ENCODE data around the gene ATG5. TPM values are rescaled to one million over a fixed set of nuclear protein-coding genes. Genes with fewer than 3 reads are reported as not detected.
"Not testable (repeated sequence)": the region's sequence is repeated elsewhere in the genome, so short reads cannot be mapped to it uniquely, and the experiment has no call there.

ATG5 gene
- total RNA-seq, 1 experiment from 2014 or later, result 27.8 TPM

DNA sequence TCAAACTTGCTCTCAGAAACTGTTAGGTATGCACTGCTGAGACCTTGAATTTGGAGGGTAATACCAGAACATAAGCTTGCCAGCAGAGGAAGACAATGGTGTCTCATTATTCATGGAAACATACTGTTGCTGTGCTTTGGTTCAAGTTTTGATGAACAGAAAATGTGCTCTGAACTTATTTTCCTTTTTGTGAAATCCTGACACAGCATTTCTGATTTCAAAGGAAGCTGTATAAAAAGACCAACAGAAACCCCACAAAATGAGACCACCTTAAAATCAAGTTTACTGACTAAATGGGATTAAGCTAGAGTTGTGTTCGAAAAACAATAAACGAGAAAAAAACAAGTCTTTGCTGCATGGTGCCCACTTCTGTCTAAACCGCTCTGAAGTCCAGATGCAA is 169.1 kb downstream of the ATG5 start:
- in situ Hi-C loops (cut with HindIII; ENCODE audit: low pct_unique_long_range_greater_than_20kb, low sequenced_read_pairs), result no loop called here
- DNase-seq (ENCODE audit: low read depth, low spot score), result no peak

DNA sequence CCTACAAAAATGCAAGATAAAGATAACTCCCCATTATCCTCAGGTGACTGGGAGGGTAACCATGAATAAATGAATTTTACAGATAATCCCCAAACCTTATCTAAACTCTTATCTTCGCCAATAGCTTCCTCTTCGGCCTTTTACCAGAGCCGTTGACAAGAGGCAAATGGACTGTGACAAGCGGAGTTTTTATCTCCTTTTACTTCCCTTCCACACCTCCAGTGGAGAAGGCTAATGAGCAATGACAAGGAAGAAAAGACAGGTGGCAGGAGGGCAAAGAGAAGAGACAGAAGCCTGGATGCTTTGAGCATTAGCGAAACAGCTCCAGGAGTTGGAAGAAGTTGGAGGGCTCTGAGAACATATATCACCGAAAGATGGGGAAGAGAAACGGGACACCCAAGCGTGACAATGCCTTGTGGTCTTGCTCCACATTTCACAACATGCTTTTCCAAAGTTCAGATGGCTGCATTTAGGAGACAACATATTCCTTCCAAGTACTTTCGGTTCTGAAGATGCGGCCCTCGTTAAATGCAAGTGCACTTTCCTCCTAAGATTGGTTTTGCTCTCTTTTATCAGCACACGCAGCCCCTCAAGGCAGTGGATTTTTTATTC is 170.2 kb downstream of the ATG5 start:
- in situ Hi-C loops (cut with HindIII; ENCODE audit: low pct_unique_long_range_greater_than_20kb, low sequenced_read_pairs), result no loop called here
- no peak for DNase-seq (ENCODE audit: low read depth, low spot score)

DNA sequence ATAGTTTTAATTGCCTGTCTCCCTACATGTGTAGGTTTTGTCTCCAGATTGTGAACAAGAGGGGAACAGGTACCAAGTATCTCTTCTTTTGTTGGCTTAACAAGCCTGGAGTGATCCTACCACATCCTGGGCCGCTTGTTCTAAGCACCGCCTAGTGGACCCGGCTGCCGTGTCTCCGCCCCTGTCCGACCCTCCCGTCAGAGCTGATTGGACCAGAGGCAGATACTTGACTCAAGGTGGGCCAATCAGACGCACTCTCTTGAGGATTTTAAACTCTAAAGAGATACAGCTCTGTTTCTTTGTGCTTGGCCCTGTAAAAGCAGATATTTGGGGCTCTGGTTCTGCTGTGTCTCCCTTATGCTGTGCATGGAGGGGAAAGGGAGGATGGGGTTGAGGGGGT is 171.2 kb downstream of the ATG5 start:
- in situ Hi-C loops (cut with HindIII; ENCODE audit: low pct_unique_long_range_greater_than_20kb, low sequenced_read_pairs), result no loop called here
- no peak for DNase-seq (ENCODE audit: low read depth, low spot score)

DNA sequence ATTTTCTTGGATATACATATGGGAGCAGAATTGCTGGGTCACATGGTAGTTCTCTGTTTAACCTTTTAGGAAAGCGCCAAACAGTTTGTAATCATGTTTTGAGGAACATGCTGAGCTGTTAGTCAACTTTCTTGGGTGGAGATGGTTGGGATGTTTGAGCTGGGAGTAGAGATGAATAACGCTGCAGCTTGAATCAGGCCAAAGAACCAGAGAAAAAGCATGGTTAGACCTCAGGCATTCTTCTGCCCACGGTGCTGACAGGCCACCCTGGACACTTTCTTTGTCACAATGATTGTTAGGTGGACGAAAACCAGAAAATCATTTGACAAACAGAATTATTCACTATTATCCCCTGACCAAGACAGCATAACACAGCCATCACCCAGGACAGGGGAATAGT is 172.6 kb downstream of the ATG5 start:
- in situ Hi-C loops (cut with HindIII; ENCODE audit: low pct_unique_long_range_greater_than_20kb, low sequenced_read_pairs), result no loop called here

DNA sequence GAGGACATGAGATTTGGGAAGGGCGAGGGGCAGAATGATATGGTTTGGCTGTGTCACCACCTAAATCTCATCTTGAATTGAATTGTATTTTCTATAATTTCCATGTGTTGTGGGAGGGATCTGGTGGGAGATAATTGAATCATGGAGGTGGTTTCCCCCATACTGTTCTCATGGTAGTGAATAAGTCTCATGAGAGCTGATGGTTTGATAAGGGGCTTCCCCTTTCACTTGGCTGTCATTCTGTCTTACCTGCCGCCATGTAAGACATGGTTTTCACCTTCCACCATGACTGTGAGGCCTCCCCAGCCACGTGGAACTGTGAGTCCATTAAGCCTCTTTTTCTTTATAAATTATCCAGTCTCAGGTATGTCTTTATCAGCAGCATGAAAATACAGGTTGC is 173.1 kb downstream of the ATG5 start:
- in situ Hi-C loops (cut with HindIII; ENCODE audit: low pct_unique_long_range_greater_than_20kb, low sequenced_read_pairs), result not testable (repeated sequence)

More for the DNA sequence above, 172.6 kb downstream of the ATG5 start:
- no peak for DNase-seq (ENCODE audit: low read depth, low spot score)

DNA sequence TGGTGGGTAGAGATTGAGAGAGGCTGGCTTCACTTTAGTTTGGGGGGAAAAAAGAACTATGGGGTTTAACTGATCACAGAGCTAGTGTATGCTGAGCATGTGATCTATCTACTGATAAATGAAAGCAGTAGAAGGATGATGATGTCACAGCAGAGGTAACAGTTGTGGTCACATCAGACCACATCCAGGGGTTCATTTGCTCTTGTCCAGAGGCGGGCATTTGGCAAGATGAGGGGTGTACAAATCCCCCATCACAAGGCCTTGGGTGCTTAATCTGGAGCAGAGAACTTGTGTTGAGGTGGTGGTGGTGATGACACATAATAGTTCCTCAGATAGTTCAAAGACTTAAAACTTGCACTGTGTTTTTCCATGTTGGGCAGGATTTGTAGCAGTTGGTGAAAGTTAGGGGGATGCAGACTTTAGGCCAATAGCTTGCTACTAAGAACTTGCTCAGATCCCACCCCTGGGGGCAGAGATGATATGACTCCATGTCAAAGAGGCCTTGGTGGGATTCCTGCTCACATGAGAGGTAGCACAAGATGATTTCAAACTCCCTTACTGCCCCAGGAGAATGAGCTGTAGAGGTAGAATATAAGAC is 176.0 kb downstream of the ATG5 start:
- no peak for DNase-seq (ENCODE audit: low read depth, low spot score)
- in situ Hi-C loops (cut with HindIII; ENCODE audit: low pct_unique_long_range_greater_than_20kb, low sequenced_read_pairs), result no loop called here

More for the DNA sequence above, 173.1 kb downstream of the ATG5 start:
- DNase-seq (ENCODE audit: low read depth, low spot score), result not testable (repeated sequence)

DNA sequence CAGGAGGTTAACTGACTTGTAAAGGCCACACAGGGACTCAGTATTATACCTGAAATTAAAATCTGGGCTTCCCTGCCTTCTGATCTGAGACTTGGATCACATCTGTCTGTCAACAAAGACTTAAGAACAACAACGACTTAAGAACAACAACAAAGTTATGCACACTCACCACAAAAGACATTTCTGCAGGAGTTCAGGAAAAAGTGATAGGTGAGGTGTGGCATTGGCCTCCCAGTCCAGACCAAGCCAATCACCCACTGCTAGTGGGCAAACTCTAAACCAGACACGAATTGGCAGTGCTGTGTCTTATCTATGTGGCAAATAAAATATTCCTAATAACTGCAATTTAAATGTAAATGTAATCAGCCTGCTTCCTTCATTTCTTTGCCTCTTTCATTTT is 178.1 kb downstream of the ATG5 start:
- in situ Hi-C loops (cut with HindIII; ENCODE audit: low pct_unique_long_range_greater_than_20kb, low sequenced_read_pairs), result no loop called here
- DNase-seq (ENCODE audit: low read depth, low spot score), result no peak

DNA sequence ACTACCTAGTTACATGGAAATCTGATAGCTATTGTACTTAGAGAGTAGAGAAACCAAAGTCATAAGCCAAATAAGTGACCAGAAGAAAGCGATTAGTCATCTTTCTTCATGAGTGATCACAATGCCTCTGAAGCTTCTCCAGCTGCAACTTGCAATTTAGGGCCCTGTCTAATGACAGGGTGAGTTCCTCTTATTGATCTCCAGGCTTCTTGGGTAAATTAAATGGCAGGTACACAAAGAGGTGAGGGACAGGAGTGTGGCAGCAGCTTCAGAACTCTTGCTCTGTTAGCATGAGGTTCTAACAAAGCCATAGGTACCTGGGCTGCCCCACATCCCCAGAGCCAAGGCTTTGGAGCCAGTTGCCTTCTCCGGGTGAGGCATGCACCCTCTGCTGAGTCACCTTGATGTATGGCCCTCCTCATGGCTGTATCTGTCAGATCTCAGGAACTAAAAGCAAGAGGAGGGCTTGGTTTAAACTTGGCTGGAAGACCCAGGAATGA is 178.7 kb downstream of the ATG5 start:
- in situ Hi-C loops (cut with HindIII; ENCODE audit: low pct_unique_long_range_greater_than_20kb, low sequenced_read_pairs), result no loop called here
- no peak for DNase-seq (ENCODE audit: low read depth, low spot score)

DNA sequence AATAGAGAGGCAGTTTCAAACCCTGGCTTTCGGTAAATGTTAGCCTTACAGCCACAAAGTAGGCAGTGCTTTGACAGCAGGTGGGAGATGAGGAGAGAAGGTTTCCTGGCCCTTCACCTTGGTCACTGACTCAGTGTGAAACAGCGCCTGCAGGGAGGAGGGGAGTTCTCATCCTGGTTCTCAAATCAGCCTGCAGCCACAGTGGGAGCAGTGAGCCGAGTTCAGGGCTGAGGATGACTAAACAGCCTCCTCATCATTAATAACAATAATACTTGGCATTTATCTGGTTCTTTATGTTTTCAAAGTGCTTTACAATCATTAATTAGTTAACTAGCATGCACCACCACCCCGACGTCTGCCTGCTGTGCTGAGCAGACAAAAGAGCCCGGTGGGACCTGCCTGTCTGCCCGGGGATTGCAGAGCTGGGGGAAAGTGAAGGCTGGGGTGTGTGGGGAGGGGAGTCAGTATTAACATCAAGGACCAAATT is 179.8 kb downstream of the ATG5 start:
- no peak for DNase-seq (ENCODE audit: low read depth, low spot score)
- in situ Hi-C loops (cut with HindIII; ENCODE audit: low pct_unique_long_range_greater_than_20kb, low sequenced_read_pairs), result no loop called here

DNA sequence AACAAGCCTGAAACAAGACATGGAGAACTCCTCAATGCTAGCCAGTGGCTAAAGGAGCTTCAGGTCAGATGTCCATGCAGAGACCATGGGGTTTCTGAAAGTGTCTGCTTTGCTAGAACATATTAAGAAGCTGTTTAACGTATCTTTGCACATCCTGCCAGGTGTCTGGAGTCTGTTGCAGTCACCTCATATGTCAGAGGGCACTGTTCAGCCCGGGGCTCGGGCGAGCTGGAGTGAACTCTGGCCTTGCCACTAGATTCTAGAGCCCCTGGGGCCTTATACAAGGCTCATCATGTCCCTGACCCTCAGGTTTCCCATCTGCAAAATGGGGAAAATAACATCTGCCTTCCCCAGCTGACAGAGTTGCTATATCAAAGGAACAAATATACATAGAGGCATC is 180.4 kb downstream of the ATG5 start:
- no peak for DNase-seq (ENCODE audit: low read depth, low spot score)
- in situ Hi-C loops (cut with HindIII; ENCODE audit: low pct_unique_long_range_greater_than_20kb, low sequenced_read_pairs), result no loop called here

DNA sequence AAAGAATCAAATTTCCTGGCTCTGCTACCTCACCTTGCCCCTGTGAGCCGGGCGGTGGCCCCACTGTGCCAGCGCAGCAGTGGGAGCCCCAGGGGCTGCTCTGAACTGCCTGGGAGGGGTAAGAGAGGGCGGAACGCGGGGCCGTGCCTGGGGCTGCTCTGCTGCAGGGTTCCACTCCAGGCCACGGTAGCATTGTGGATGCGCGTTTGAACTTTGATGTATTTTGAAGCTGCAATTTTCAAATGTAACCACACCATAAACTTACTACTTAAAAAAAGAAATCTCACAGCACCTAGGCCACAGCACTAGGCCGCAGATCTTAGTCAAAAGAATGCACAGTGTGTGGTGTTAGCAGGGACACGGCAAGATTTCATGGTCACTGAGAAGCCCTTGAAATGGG is 181.9 kb downstream of the ATG5 start:
- in situ Hi-C loops (cut with HindIII; ENCODE audit: low pct_unique_long_range_greater_than_20kb, low sequenced_read_pairs), result no loop called here
- no peak for DNase-seq (ENCODE audit: low read depth, low spot score)

DNA sequence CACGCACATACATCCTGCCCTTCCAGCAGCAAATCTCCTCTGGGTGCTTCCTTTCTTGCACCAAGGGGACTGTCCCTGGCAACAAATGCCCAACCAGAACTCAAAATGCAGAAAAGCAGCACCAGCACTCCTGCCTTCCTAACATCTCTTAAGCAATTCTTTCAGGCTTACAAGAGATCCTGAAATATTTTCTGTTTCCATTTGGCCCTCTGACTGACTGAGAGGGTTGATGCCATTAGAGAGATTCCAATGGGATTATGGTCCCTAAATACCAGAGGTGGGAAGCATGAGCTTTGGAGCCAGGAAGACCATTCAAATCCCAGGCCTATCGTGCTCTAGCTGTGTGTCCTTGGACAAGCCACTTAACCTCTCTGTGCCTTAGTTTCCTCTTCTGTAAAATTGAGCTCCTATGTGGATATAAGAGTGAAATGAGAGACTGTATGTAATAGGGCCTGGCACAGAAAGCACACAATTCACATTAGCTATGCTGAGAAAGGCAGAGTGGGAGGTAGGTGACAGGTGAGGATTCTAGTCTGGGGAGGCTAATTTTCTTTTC is 182.6 kb downstream of the ATG5 start:
- in situ Hi-C loops (cut with HindIII; ENCODE audit: low pct_unique_long_range_greater_than_20kb, low sequenced_read_pairs), result no loop called here
- no peak for DNase-seq (ENCODE audit: low read depth, low spot score)

DNA sequence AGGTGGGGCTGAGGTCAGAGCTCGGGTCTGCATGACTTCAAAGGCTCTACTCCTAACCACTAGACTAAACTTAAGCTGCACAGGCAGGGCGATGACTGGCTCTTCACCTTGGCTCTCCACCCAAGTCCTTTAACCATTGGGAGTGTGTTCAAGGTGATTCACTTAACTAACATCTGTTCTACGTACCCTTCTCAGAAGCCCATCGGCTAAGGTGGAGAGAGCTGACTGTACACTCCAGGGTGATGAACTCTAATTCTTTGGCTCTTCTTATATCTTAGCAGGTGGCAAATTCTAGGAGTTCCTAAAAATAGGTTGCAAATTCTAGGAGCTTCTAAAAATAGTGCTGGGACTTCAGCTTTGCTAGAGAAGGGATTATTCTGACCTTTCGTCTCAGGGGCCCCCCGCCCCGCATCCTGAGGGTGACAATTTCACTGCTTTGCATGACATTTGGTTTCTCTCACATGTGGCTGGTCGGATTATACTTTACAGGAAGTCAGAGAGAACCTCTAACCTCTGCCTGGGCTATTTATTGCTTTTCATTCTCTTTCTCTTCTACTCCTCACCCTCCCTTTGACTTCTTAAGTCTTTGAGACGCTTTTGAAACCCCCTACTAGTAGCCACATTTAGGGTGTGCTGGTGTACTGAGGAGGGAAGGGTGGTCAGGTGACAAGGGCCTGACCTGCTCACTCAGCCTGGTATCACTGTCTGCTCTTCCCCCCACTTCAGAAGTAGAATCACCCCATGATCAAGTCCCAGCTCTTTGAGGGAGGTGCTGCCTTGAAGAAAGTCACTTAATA is 183.9 kb downstream of the ATG5 start:
- in situ Hi-C loops (cut with HindIII; ENCODE audit: low pct_unique_long_range_greater_than_20kb, low sequenced_read_pairs), result no loop called here
- no peak for DNase-seq (ENCODE audit: low read depth, low spot score)

DNA sequence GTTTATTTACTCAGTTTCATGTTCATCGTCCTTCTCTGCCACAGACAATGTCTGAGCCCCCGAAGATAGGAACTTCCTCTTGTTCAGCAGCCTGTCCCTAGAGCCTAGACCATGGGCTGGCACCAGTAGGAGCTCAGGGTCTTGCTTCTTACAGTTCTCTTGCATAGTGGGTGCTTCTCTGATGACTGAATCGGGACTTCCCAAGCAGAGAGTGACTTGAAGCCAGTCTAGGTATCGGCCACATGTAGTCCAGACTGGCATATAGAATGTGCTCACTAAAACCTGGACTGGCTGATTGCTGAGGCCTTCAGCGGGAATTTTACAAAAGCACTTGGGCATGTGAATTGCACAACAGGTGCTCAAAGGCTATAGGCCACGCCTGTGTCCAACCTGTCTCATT is 187.4 kb downstream of the ATG5 start:
- DNase-seq (ENCODE audit: low read depth, low spot score), result no peak
- in situ Hi-C loops (cut with HindIII; ENCODE audit: low pct_unique_long_range_greater_than_20kb, low sequenced_read_pairs), result no loop called here

DNA sequence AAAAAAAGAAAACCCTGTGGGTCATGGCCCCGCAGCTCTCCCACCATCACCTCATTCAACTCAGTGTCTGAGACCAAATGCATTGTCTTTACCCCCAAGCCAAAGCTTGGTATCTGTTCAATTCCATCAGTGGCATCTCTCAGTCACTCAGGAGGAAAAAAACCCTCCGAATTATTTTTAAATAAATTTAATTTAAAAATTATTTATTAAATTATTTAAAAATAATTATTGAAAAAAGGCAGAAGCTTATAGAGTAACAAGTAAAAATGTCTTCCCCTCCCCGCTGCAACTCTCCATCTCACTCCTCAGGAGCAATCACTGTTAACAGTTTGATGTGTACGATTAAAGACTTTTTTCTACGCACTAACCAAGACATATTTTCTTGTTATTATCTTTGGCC is 188.7 kb downstream of the ATG5 start:
- DNase-seq (ENCODE audit: low read depth, low spot score), result no peak
- in situ Hi-C loops (cut with HindIII; ENCODE audit: low pct_unique_long_range_greater_than_20kb, low sequenced_read_pairs), result no loop called here

DNA sequence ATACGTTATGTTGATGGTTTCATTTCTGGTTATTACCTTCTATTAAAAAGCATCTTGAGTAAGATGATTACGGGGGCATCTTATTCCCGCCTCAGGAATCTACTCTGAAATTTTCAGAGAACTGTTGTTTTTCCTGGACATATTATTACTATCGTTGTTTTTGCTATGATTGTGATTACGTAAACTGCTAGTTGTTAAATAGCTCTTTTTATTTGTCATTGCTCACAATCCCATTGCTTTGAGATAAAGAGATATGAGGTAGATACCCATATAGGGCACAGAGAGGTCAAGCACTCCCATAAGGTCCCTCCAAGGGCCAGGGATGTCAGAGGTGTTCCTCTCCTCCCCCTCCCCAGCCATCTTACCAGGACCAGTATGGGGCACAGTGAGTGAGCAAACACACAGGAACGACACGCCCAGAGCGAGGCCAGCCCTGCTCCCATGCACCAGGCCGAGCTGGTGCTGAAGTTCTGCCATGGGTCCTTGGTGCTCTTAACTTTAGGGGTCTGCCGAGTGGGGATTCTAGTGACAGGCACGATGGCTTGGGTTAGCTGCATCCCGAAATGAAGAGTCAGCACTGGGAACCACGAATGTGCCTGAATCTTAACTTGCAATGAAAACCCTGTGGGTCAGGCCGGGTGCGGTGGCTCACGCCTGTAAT is 189.5 kb downstream of the ATG5 start:
- DNase-seq (ENCODE audit: low read depth, low spot score), result no peak
- in situ Hi-C loops (cut with HindIII; ENCODE audit: low pct_unique_long_range_greater_than_20kb, low sequenced_read_pairs), result no loop called here

DNA sequence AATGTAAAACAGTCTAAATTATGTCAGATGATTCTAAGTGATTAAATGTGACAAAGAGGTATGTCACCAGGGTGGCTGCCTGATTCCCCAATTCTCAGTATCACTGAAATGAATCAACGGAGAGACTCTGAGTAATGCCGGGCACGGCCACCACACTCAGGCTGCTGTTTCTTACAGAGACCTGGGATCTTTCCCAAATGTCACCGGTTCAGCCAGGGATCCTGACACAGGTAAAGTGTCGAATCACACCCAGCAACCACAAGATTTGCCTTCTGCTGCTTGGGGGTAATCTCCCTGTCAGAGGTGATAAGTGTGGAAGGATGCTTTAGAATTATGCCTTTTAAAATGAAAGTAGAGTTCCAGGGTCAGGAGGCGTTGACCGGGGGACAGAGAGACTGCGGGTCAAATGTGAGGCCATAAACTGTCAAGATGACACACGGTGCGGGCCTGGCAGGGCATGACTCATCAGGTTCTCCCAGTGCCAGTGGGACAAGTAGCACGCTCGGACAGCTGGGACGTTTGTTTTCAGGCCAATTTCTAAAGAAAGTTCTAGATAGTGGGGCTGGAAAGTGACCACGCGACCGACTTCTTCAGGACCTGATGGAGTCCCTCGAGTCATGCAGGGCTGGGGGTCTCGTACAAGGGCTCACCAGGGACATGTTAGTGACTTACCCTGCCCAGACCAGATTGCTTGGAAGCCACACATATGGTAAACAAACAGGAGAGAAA is 190.5 kb downstream of the ATG5 start:
- no peak for DNase-seq (ENCODE audit: low read depth, low spot score)
- in situ Hi-C loops (cut with HindIII; ENCODE audit: low pct_unique_long_range_greater_than_20kb, low sequenced_read_pairs), result no loop called here

All from SK-MEL-5 (cell line).